ENCODE measurements around the gene CALML3. TPM values are rescaled to one million over a fixed set of nuclear protein-coding genes. Genes with fewer than 3 reads are reported as not detected.
"Not testable (repeated sequence)": the region's sequence is repeated elsewhere in the genome, so short reads cannot be mapped to it uniquely, and the experiment has no call there.

The CALML3 gene
- total RNA-seq, 1 donor from 2014 or later, result not detected

DNA sequence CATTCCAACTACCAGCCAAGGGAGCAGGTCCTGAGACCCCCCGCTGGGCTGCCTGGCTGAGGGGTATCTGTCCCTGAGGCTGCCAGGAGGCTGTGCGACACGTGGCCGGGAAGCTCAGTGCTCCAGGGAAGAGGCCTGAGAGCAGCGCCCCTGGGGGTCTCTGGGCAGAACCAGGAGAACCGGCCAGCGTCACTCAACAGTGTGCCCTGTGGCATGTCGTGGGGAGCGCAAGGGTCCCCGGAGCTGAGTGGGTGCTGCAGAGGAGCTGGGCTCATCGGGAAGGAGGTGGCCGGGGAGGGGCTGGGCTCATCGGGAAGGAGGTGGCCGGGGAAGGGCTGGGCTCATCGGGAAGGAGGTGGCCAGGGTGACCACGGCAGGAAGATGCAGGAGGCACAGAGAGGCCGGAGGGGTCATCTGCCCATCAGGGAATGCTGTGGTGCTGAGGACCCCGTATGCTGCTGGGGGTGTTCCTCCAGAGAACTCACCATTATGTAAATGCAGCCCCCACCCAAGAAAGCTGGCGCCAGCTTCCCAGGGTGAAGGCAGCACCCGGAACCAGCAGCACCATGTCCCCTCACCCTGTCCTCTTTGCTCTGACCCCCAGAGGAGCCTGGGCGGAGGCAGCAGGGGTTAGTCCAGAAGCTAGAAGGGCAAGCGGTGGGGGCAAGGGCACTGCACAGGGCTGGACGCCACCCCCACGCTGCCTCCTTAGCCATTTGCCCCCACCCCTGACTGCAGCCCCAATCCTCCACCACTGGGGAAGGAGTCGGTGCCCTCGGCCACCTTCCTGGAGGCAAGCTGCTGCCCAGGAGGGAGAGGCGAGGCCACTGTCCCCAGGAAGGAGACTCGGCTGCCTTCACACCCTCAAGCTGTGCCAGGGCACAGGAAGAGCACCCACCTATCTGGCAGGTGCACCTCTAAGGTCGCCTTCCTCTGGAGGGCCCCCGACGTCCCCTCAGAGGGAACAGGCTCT is 33.3 kb downstream of the CALML3 start:
- Histone ChIP-seq H3K4me1 (ENCODE audit: insufficient read depth, low read length) (peaks cover 41% of the 10 kb centered on the region), H3K79me2 (ENCODE audit: insufficient read depth, low read length) (no peaks in the 10 kb centered on the region), H3K27ac (ENCODE audit: low read depth, low read length) (no peak overlapping the region), H2AFZ (ENCODE audit: low read depth, low read length) (no peak overlapping the region), H3K27me3 (ENCODE audit: insufficient read depth, low read length) (no peaks in the 10 kb centered on the region), H3K4me3 (ENCODE audit: insufficient read depth, low read depth, low read length) (no peak overlapping the region), H3K9me3 (ENCODE audit: insufficient read depth, low read depth, low read length) (no peaks in the 10 kb centered on the region), H3K4me2 (ENCODE audit: low read length) (no peak overlapping the region), H3K9ac (ENCODE audit: low read length) (no peak overlapping the region), H3K36me3 (ENCODE audit: insufficient read depth, low read length) (no peaks in the 10 kb centered on the region), H4K20me1 (ENCODE audit: insufficient read depth, low read length) (no peaks in the 10 kb centered on the region)
- H3K4me3 Mint-ChIP-seq (ENCODE audit: unreplicated experiment), result no peak overlapping the region
- peaks cover 43% of the 10 kb centered on the region for H3K4me1 Mint-ChIP-seq (ENCODE audit: low read depth, unreplicated experiment)
- H3K36me3 Mint-ChIP-seq (ENCODE audit: low read depth, unreplicated experiment), result peaks cover 3% of the 10 kb centered on the region
- no peak for DNase-seq (ENCODE audit: low read depth)
- TF ChIP-seq, protein P1, sequence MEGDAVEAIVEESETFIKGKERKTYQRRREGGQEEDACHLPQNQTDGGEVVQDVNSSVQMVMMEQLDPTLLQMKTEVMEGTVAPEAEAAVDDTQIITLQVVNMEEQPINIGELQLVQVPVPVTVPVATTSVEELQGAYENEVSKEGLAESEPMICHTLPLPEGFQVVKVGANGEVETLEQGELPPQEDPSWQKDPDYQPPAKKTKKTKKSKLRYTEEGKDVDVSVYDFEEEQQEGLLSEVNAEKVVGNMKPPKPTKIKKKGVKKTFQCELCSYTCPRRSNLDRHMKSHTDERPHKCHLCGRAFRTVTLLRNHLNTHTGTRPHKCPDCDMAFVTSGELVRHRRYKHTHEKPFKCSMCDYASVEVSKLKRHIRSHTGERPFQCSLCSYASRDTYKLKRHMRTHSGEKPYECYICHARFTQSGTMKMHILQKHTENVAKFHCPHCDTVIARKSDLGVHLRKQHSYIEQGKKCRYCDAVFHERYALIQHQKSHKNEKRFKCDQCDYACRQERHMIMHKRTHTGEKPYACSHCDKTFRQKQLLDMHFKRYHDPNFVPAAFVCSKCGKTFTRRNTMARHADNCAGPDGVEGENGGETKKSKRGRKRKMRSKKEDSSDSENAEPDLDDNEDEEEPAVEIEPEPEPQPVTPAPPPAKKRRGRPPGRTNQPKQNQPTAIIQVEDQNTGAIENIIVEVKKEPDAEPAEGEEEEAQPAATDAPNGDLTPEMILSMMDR (IDR thresholded peaks at IDR 0.05; ENCODE audit: insufficient read depth, low read depth, low read length), result no peak
- TF ChIP-seq EZH2 (IDR thresholded peaks at IDR 0.05; ENCODE audit: insufficient read depth, low read length), result no peak
- no peak for FAIRE-seq
- H3K27me3 Mint-ChIP-seq (ENCODE audit: low read depth, unreplicated experiment), result peaks cover 5% of the 10 kb centered on the region
- no peak overlapping the region for H3K27ac Mint-ChIP-seq (ENCODE audit: unreplicated experiment)
- H3K9me3 Mint-ChIP-seq (ENCODE audit: unreplicated experiment), result no peaks in the 10 kb centered on the region

DNA sequence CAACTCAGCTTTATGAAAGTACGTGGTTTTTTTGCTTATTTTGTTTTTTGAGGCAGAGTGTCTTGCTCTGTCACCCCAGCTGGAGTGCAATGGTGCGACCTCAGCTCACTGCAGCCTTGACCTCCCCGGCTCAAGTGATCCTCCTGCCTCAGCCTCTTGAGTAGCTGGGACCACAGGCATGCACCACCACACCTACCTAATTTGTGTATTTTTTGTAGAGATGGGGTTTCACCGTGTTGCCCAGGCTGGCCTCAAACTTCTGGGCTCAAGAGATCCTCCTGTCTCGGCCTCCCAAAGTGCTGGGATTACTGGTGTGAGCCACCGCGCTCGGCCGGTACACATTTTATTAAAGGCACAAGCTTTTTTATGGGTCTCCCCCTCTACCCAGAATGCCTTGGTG is 34.3 kb downstream of the CALML3 start:
- not testable (repeated sequence) for H3K4me3 ChIP-seq (ENCODE audit: insufficient read depth, low read depth, low read length); H3K36me3 ChIP-seq (ENCODE audit: insufficient read depth, low read length); H2AFZ ChIP-seq (ENCODE audit: low read depth, low read length); H3K27ac Mint-ChIP-seq (ENCODE audit: unreplicated experiment); H3K36me3 Mint-ChIP-seq (ENCODE audit: low read depth, unreplicated experiment); H4K20me1 ChIP-seq (ENCODE audit: insufficient read depth, low read length); H3K9me3 ChIP-seq (ENCODE audit: insufficient read depth, low read depth, low read length); H3K27me3 Mint-ChIP-seq (ENCODE audit: low read depth, unreplicated experiment); DNase-seq (ENCODE audit: low read depth); FAIRE-seq; H3K27me3 ChIP-seq (ENCODE audit: insufficient read depth, low read length); H3K4me3 Mint-ChIP-seq (ENCODE audit: unreplicated experiment); H3K9me3 Mint-ChIP-seq (ENCODE audit: unreplicated experiment); H3K79me2 ChIP-seq (ENCODE audit: insufficient read depth, low read length)
- H3K4me1 ChIP-seq (ENCODE audit: insufficient read depth, low read length), result peaks cover 43% of the 10 kb centered on the region
- peak overlapping the region; percentile 62 for H3K27ac ChIP-seq (ENCODE audit: low read depth, low read length)
- H3K9ac ChIP-seq (ENCODE audit: low read length), result peak overlapping the region; percentile 63
- H3K4me1 Mint-ChIP-seq (ENCODE audit: low read depth, unreplicated experiment), result peaks cover 45% of the 10 kb centered on the region
- H3K4me2 ChIP-seq (ENCODE audit: low read length), result peak overlapping the region; percentile 85

DNA sequence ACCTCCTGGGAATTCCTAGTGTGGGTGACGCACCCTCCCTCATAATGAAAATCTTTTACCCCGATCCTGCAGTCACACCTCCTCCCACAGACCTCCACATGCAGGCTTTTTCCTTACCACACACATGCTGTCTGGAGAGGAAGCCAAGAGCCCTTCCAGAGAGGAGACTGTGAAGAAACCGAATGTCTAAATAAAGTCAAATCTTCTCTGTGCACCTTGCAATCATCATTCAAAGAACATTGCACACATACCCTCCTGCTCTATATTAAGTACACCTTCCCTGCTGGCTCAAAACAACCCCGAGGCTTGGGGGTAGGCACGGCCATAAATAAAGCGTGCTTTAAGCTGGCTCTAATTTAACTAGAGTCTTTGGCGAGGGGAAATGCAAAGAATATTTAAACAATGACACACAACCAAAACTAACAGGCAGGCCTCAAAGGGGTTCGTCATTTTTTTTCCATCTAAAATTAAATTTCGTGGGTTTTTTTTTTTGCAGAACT is 34.9 kb downstream of the CALML3 start:
- Histone ChIP-seq H3K9me3 (ENCODE audit: insufficient read depth, low read depth, low read length) (no peaks in the 10 kb centered on the region), H3K4me2 (ENCODE audit: low read length) (peak overlapping the region; percentile 85), H3K27ac (ENCODE audit: low read depth, low read length) (peak overlapping the region; percentile 62), H3K79me2 (ENCODE audit: insufficient read depth, low read length) (no peaks in the 10 kb centered on the region), H3K9ac (ENCODE audit: low read length) (peak overlapping the region; percentile 63), H3K27me3 (ENCODE audit: insufficient read depth, low read length) (no peaks in the 10 kb centered on the region), H2AFZ (ENCODE audit: low read depth, low read length) (peak overlapping the region; percentile 22), H3K4me3 (ENCODE audit: insufficient read depth, low read depth, low read length) (peak overlapping the region; percentile 32), H3K36me3 (ENCODE audit: insufficient read depth, low read length) (no peaks in the 10 kb centered on the region), H3K4me1 (ENCODE audit: insufficient read depth, low read length) (peaks cover 43% of the 10 kb centered on the region), H4K20me1 (ENCODE audit: insufficient read depth, low read length) (no peaks in the 10 kb centered on the region)
- Mint-ChIP-seq H3K36me3 (ENCODE audit: low read depth, unreplicated experiment) (peaks cover 3% of the 10 kb centered on the region), H3K27me3 (ENCODE audit: low read depth, unreplicated experiment) (peaks cover 5% of the 10 kb centered on the region), H3K4me3 (ENCODE audit: unreplicated experiment) (no peak overlapping the region), H3K27ac (ENCODE audit: unreplicated experiment) (peak overlapping the region; percentile 48), H3K9me3 (ENCODE audit: unreplicated experiment) (no peaks in the 10 kb centered on the region), H3K4me1 (ENCODE audit: low read depth, unreplicated experiment) (peaks cover 47% of the 10 kb centered on the region)
- no peak for TF ChIP-seq EZH2 (IDR thresholded peaks at IDR 0.05; ENCODE audit: insufficient read depth, low read length)
- TF ChIP-seq, protein P1 (IDR thresholded peaks at IDR 0.05; ENCODE audit: insufficient read depth, low read depth, low read length), result no peak
- peak; percentile 84 for DNase-seq (ENCODE audit: low read depth)
- no peak for FAIRE-seq
